ENCODE measurements around the gene SORBS2.

Gene SORBS2

GRCh38 chr4:185541251-185541727 is 270.7 kb downstream of the SORBS2 start:
- WGBS (ENCODE audit: insufficient coverage, insufficient read length), result no CpG with 5 or more reads among the region's 10 CpGs
- H3K4me3 ChIP-seq (ENCODE audit: low read length), result no peak overlapping the region
- no peaks in the 10 kb centered on the region for H3K36me3 ChIP-seq (ENCODE audit: control insufficient read depth, insufficient read depth, low read length)
- no peak for DNase-seq (ENCODE audit: low read depth, low spot score)
- H3K4me1 ChIP-seq (ENCODE audit: control insufficient read depth, insufficient read depth, low read length), result no peaks in the 10 kb centered on the region
- H3K9me3 ChIP-seq (ENCODE audit: control insufficient read depth, insufficient read depth, low read length), result no peaks in the 10 kb centered on the region
- H3K27me3 ChIP-seq (ENCODE audit: control insufficient read depth, insufficient read depth, low read length), result peaks cover under 1% of the 10 kb centered on the region; the same call in 1 of the 2 replicates
- no peak overlapping the region for H3K27ac ChIP-seq (ENCODE audit: low read length)

GRCh38 chr4:185540487-185541120 is 271.4 kb downstream of the SORBS2 start:
- no peak for DNase-seq (ENCODE audit: low read depth, low spot score)
- Histone ChIP-seq H3K36me3 (ENCODE audit: control insufficient read depth, insufficient read depth, low read length) (no peaks in the 10 kb centered on the region), H3K9me3 (ENCODE audit: control insufficient read depth, insufficient read depth, low read length) (no peaks in the 10 kb centered on the region), H3K27me3 (ENCODE audit: control insufficient read depth, insufficient read depth, low read length) (peaks cover 4% of the 10 kb centered on the region; the same call in 1 of the 2 replicates), H3K27ac (ENCODE audit: low read length) (no peak overlapping the region), H3K4me3 (ENCODE audit: low read length) (no peak overlapping the region), H3K4me1 (ENCODE audit: control insufficient read depth, insufficient read depth, low read length) (no peaks in the 10 kb centered on the region)
- no CpG with 5 or more reads among the region's 3 CpGs for WGBS (ENCODE audit: insufficient coverage, insufficient read length)

- no peaks in the 10 kb centered on the region for H3K36me3 ChIP-seq (ENCODE audit: control insufficient read depth, insufficient read depth, low read length)
- no peak overlapping the region for H3K27ac ChIP-seq (ENCODE audit: low read length)
- H3K4me3 ChIP-seq (ENCODE audit: low read length), result no peak overlapping the region
- H3K4me1 ChIP-seq (ENCODE audit: control insufficient read depth, insufficient read depth, low read length), result no peaks in the 10 kb centered on the region
- DNase-seq (ENCODE audit: low read depth, low spot score), result no peak
- peaks cover 4% of the 10 kb centered on the region; the same call in 1 of the 2 replicates for H3K27me3 ChIP-seq (ENCODE audit: control insufficient read depth, insufficient read depth, low read length)
- no CpG with 5 or more reads among the region's 8 CpGs for WGBS (ENCODE audit: insufficient coverage, insufficient read length)
- H3K9me3 ChIP-seq (ENCODE audit: control insufficient read depth, insufficient read depth, low read length), result no peaks in the 10 kb centered on the region
Observed at GRCh38 chr4:185540040-185540439, 272.0 kb downstream of the SORBS2 start.

- Histone ChIP-seq H3K9me3 (ENCODE audit: control insufficient read depth, insufficient read depth, low read length) (no peaks in the 10 kb centered on the region), H3K27ac (ENCODE audit: low read length) (no peak overlapping the region), H3K27me3 (ENCODE audit: control insufficient read depth, insufficient read depth, low read length) (peaks cover 4% of the 10 kb centered on the region; the same call in 1 of the 2 replicates), H3K36me3 (ENCODE audit: control insufficient read depth, insufficient read depth, low read length) (no peaks in the 10 kb centered on the region), H3K4me1 (ENCODE audit: control insufficient read depth, insufficient read depth, low read length) (no peaks in the 10 kb centered on the region), H3K4me3 (ENCODE audit: low read length) (no peak overlapping the region)
- no CpG with 5 or more reads among the region's 1 CpG for WGBS (ENCODE audit: insufficient coverage, insufficient read length)
- no peak for DNase-seq (ENCODE audit: low read depth, low spot score)
Observed at GRCh38 chr4:185538806-185539205, 273.2 kb downstream of the SORBS2 start.

- Histone ChIP-seq H3K36me3 (ENCODE audit: control insufficient read depth, insufficient read depth, low read length) (no peaks in the 10 kb centered on the region), H3K9me3 (ENCODE audit: control insufficient read depth, insufficient read depth, low read length) (no peaks in the 10 kb centered on the region), H3K27ac (ENCODE audit: low read length) (no peak overlapping the region), H3K4me1 (ENCODE audit: control insufficient read depth, insufficient read depth, low read length) (no peaks in the 10 kb centered on the region), H3K27me3 (ENCODE audit: control insufficient read depth, insufficient read depth, low read length) (peaks cover 4% of the 10 kb centered on the region; the same call in 1 of the 2 replicates), H3K4me3 (ENCODE audit: low read length) (no peak overlapping the region)
- no CpG with 5 or more reads among the region's 4 CpGs for WGBS (ENCODE audit: insufficient coverage, insufficient read length)
- no peak for DNase-seq (ENCODE audit: low read depth, low spot score)
Observed at GRCh38 chr4:185536411-185536709, 275.6 kb downstream of the SORBS2 start.

- H3K27me3 ChIP-seq (ENCODE audit: control insufficient read depth, insufficient read depth, low read length), result peaks cover 4% of the 10 kb centered on the region; the same call in 1 of the 2 replicates
- no peak overlapping the region for H3K27ac ChIP-seq (ENCODE audit: low read length)
- WGBS (ENCODE audit: insufficient coverage, insufficient read length), result no CpG with 5 or more reads among the region's 32 CpGs
- H3K4me3 ChIP-seq (ENCODE audit: low read length), result peak overlapping the region; percentile 53; the same call in 1 of the 2 replicates
- no peaks in the 10 kb centered on the region for H3K4me1 ChIP-seq (ENCODE audit: control insufficient read depth, insufficient read depth, low read length)
- peak; percentile 16 for DNase-seq (ENCODE audit: low read depth, low spot score)
- no peaks in the 10 kb centered on the region for H3K36me3 ChIP-seq (ENCODE audit: control insufficient read depth, insufficient read depth, low read length)
- H3K9me3 ChIP-seq (ENCODE audit: control insufficient read depth, insufficient read depth, low read length), result no peaks in the 10 kb centered on the region
Observed at GRCh38 chr4:185535612-185536410, 276.2 kb downstream of the SORBS2 start.

Data from iPS DF 6.9 (cell line).